Endothelial cell of umbilical vein (primary cell): Measurements from ENCODE around the gene EIF2AK2. TPM values are rescaled to one million over a fixed set of nuclear protein-coding genes. Genes with fewer than 3 reads are reported as not detected.

Experiments used
- BruUV-seq: library from RNA; stranded (reverse); fragments of 400-500 nt; replicated peaks from 2 replicates; lab custom pipeline; 2021; lab: Mats Ljungman, UMichigan
- CTCF ChIA-PET: fragments of 300-600, 350-600 bp; sonication (Branson Sonifier 250); formaldehyde crosslinking; loops from one replicate; lab custom pipeline; 2021; ENCODE audit warnings: antibody characterized with exemption, inconsistent platforms; lab: Charles Lee
- POLR2A ChIA-PET: fragments of 300-600, 350-600 bp; sonication (Branson Sonifier 250); formaldehyde crosslinking; loops from one replicate; lab custom pipeline; 2021; ENCODE audit warnings: antibody characterized with exemption, inconsistent platforms; lab: Charles Lee
- DNase-seq: peaks from one replicate; pipeline ENCODE4 v3.0.0-alpha.2; 2011; ENCODE audit warnings: low read depth, low spot score
- FAIRE-seq: peaks from 2 replicates; lab custom pipeline; 2011; peaks lifted over from hg19 to GRCh38; lab: Jason Lieb, UNC
- H2AFZ ChIP-seq: 2 replicates; pipeline ENCODE4 v1.6.0; 2012; ENCODE audit warnings: low read depth, low read length, control low read depth, inconsistent platforms
- H3K27ac ChIP-seq: 2 replicates; pipeline ENCODE4 v1.5.1; 2011; ENCODE audit warnings: low read depth, mild to moderate bottlenecking, control low read depth, low read length, moderate library complexity; ENCODE audit not compliant: insufficient read depth
- H3K27me3 ChIP-seq, 2 experiments: 2 replicates each; pipeline versions ENCODE4 v1.6.0 to v1.6.1; 2011; ENCODE audit warnings: low read length in 2 of 2, mixed read lengths in 1 of 2; ENCODE audit not compliant: control insufficient read depth in 2 of 2, insufficient read depth in 2 of 2
- H3K36me3 ChIP-seq, 2 experiments: 2 replicates in 1 of 2; 3 replicates in 1 of 2; pipeline ENCODE4 v1.5.1; 2011; ENCODE audit warnings: low read length in 2 of 2, mild to moderate bottlenecking in 1 of 2, moderate library complexity in 1 of 2; ENCODE audit not compliant: control insufficient read depth in 2 of 2, insufficient read depth in 2 of 2; ENCODE audit errors: extremely low read depth in 1 of 2
- H3K4me1 ChIP-seq: 3 replicates; pipeline ENCODE4 v1.5.1; 2011; ENCODE audit warnings: mild to moderate bottlenecking, low read length; ENCODE audit not compliant: control insufficient read depth, insufficient read depth; ENCODE audit errors: extremely low read depth
- H3K4me2 ChIP-seq: 2 replicates; pipeline ENCODE4 v1.6.1; 2011; ENCODE audit warnings: low read length, control low read depth, mixed read lengths; ENCODE audit not compliant: insufficient read depth
- H3K4me3 ChIP-seq, 3 experiments: fragments of 200-600 bp in 1 of 3; sonication (generic), shearing (Covaris generic) in 1 of 3; replicated peaks in 1 of 3; 2 replicates each; pipeline ENCODE4 v1.5.1; 2011 to 2016; ENCODE audit warnings: control low read depth in 3 of 3, low read length in 3 of 3, mild to moderate bottlenecking in 2 of 3, inconsistent platforms in 1 of 3, low read depth in 1 of 3, moderate library complexity in 1 of 3; ENCODE audit not compliant: insufficient read depth in 1 of 3
- H3K79me2 ChIP-seq: 2 replicates; pipeline ENCODE4 v1.6.0; 2012; ENCODE audit warnings: low read length, inconsistent platforms; ENCODE audit not compliant: control insufficient read depth, insufficient read depth
- H3K9ac ChIP-seq: replicated peaks from 2 replicates; pipeline ENCODE3; 2011; ENCODE audit warnings: low read length, control low read depth; ENCODE audit not compliant: insufficient read depth; ENCODE audit errors: extremely low read depth
- H3K9me1 ChIP-seq: replicated peaks from 3 replicates; pipeline ENCODE4 v1.6.0; 2011; ENCODE audit warnings: mild to moderate bottlenecking, low read length; ENCODE audit not compliant: control insufficient read depth, insufficient read depth; ENCODE audit errors: extremely low read depth
- H3K9me3 ChIP-seq: replicated peaks from 2 replicates; pipeline ENCODE4 v1.5.1; 2012; ENCODE audit warnings: low read length, inconsistent platforms; ENCODE audit not compliant: control insufficient read depth, insufficient read depth
- H4K20me1 ChIP-seq: replicated peaks from 2 replicates; pipeline ENCODE3; 2011; ENCODE audit warnings: mild to moderate bottlenecking, low read length; ENCODE audit not compliant: control insufficient read depth, insufficient read depth; ENCODE audit errors: extremely low read depth
- EZH2 ChIP-seq: IDR thresholded peaks from 2 replicates; pipeline ENCODE4 v1.6.1; 2012; ENCODE audit warnings: borderline replicate concordance, low read depth, mild to moderate bottlenecking, moderate library complexity, low read length, inconsistent platforms; ENCODE audit not compliant: severe bottlenecking
- FOS ChIP-seq: IDR thresholded peaks from 2 replicates; pipeline ENCODE4 v1.6.1; 2011; ENCODE audit warnings: mild to moderate bottlenecking, low read length, moderate library complexity, borderline replicate concordance; ENCODE audit not compliant: insufficient read depth
- GATA2 ChIP-seq: IDR thresholded peaks from 2 replicates; pipeline ENCODE4 v1.7.0; 2011; ENCODE audit warnings: low read depth, mild to moderate bottlenecking, moderate library complexity, mixed read lengths, low read length; ENCODE audit not compliant: insufficient read length, insufficient read depth
- JUN ChIP-seq: IDR thresholded peaks from 2 replicates; pipeline ENCODE4 v1.6.1; 2011; ENCODE audit warnings: borderline replicate concordance, low read depth; ENCODE audit not compliant: insufficient read length, insufficient read depth
- MAX ChIP-seq: IDR thresholded peaks from 2 replicates; pipeline ENCODE4 v1.6.1; 2011; ENCODE audit not compliant: insufficient read depth, insufficient read length
- POLR2A ChIP-seq: IDR thresholded peaks from 2 replicates; pipeline ENCODE4 v1.6.1; 2012; ENCODE audit warnings: low read depth, mild to moderate bottlenecking, control low read depth, low read length
- POLR2AphosphoS5 ChIP-seq: IDR thresholded peaks from 2 replicates; pipeline ENCODE4 v1.6.1; 2012; ENCODE audit warnings: low read depth, mild to moderate bottlenecking, control low read depth, low read length, moderate library complexity; ENCODE audit not compliant: insufficient read depth
- dilution Hi-C: fragments of 300-500 bp; cut with MboI; formaldehyde crosslinking; loops from one replicate; pipeline ENCODE4 v1.15.0; 2019; ENCODE audit warnings: low sequenced_read_pairs; ENCODE audit not compliant: extremely low pct_ligation_motif_present
- intact Hi-C: fragments of 100-400 bp; cut with micrococcal nuclease; formaldehyde crosslinking; loops from one replicate; pipeline ENCODE4 v1.10.0; 2022
- polyA plus RNA-seq, 4 experiments: library from polyadenylated mRNA; depleted of rRNA in 3 of 4; stranded (reverse) in 3 of 4; unstranded in 1 of 4; fragments of >200 nt; gene quantifications; 2 replicates each; pipeline versions ENCODE4 v1.2.1 to v1.2.3, GENCODE V29; 2011 to 2012; ENCODE audit warnings: missing spikeins in 1 of 4
- total RNA-seq: library from RNA; stranded (reverse); gene quantifications from 2 replicates; pipeline ENCODE4 v1.2.3, GENCODE V29; 2021
- TF ChIP-seq, protein P1 (sequence below), 2 donors: IDR thresholded peaks; 1 replicate in 1 of 2; 2 replicates in 1 of 2; pipeline ENCODE4 v1.5.1; 2011; ENCODE audit warnings: low read length in 2 of 2, mild to moderate bottlenecking in 2 of 2, moderate library complexity in 2 of 2, control low read depth in 1 of 2, inconsistent platforms in 1 of 2, low read depth in 1 of 2; ENCODE audit not compliant: insufficient read depth in 1 of 2; ENCODE audit errors: extremely low read depth in 1 of 2

EIF2AK2 gene
- total and polyA plus RNA-seq, 2 donors (not counting 3 experiments of a cell fraction or from before 2014, with no cell fraction given), result 8.0 to 41.1 TPM

DNA sequence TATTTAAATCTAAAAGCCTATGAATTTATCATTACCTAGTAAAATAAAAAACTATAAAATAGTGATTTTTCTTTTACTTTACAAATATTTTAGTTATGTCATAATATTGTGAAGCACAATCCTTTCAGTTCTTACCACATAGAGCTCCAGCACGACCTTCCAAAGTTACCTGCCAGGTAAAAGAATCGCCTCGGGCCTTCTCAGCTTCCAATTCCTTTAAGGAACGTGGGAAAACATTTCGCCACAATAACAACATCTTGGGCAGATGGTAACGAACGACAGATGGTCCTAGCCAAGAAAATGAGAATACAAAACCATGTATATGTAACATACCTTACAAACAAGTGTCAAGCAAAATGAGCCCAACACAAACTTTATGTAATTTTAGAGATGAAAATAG lies 96.3 kb downstream of the EIF2AK2 start:
- Histone ChIP-seq H3K9me1 (no peaks in the 10 kb centered on the region), H3K4me2 (no peak overlapping the region), H3K4me3 (no peak overlapping the region), H3K36me3 (peaks cover 7 to 9% of the 10 kb centered on the region in 2 experiments), H3K27ac (no peak overlapping the region), H2AFZ (no peak overlapping the region), H3K9ac (no peak overlapping the region), H3K4me1 (no peaks in the 10 kb centered on the region), H4K20me1 (no peaks in the 10 kb centered on the region), H3K9me3 (no peaks in the 10 kb centered on the region), H3K27me3 (no peaks in the 10 kb centered on the region), H3K79me2 (no peaks in the 10 kb centered on the region)
- intact Hi-C loops (no loop called here), dilution Hi-C loops (no loop called here)
- no TSS peak for BruUV-seq
- FAIRE-seq, result no peak
- CTCF ChIA-PET, result interaction anchor here (0.9 kb wide), 1 partner anchor 10 kb away, joined by 3 read pairs; no protein-coding TSS in a partner anchor
- DNase-seq, result no peak
- TF ChIP-seq JUN (no peak), GATA2 (no peak), POLR2A (no peak), MAX (no peak), FOS (no peak), EZH2 (no peak), POLR2AphosphoS5 (no peak)
- TF ChIP-seq, protein P1, sequence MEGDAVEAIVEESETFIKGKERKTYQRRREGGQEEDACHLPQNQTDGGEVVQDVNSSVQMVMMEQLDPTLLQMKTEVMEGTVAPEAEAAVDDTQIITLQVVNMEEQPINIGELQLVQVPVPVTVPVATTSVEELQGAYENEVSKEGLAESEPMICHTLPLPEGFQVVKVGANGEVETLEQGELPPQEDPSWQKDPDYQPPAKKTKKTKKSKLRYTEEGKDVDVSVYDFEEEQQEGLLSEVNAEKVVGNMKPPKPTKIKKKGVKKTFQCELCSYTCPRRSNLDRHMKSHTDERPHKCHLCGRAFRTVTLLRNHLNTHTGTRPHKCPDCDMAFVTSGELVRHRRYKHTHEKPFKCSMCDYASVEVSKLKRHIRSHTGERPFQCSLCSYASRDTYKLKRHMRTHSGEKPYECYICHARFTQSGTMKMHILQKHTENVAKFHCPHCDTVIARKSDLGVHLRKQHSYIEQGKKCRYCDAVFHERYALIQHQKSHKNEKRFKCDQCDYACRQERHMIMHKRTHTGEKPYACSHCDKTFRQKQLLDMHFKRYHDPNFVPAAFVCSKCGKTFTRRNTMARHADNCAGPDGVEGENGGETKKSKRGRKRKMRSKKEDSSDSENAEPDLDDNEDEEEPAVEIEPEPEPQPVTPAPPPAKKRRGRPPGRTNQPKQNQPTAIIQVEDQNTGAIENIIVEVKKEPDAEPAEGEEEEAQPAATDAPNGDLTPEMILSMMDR (IDR thresholded peaks at IDR 0.05; ENCODE audit: extremely low read depth in 1 of 2, insufficient read depth in 1 of 2, low read depth in 1 of 2, low read length in 2 of 2), result no peak
- POLR2A ChIA-PET, result no interaction called here
